ENCODE results near the gene F12. TPM values are rescaled to one million over a fixed set of nuclear protein-coding genes. Genes with fewer than 3 reads are reported as not detected.

The F12 gene
- total RNA-seq, 1 donor from 2014 or later: 0.85 TPM

DNA sequence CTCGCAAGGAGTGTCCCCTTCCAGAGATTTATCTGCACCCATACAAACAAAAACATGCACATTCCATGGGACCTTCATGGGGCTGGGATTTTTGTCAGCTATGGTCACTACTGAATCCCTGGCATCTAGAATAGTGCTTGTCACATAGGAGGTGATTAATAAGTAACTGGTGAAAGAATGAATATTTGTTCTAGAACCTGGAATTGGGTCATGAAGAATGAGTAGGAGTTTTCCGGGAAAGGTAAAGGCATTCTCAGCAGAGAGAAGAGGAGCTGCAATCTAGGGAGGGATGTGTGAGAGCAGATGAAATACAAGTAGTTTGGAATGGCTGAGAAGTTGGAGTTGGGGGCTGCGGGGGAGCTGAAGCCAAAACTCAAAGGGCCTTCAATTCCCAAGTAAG is 55.1 kb downstream of the F12 start:
- DNase-seq: no peak

DNA sequence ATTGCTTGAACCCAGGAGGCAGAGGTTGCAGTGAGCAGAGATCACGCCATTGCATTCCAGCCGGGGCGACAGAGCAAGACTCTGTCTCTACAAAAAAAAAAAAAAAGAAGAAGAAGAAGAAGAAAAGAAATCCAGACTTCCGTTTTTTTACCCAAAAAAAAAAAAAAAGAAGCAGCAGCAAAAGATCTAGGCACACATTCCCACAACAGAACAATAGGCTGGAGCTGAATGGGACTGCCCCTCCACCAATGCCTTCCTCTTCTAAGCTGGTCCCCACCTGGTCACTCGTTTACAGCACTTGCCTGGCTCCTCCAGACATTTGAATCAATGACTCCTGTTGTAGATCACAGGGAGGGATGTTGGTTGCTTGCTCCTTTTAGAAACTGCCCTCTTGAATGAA is 56.3 kb downstream of the F12 start:
- DNase-seq: no peak

Other genes starting within 250 kb of the F12 start
- 12.8 and 20.8 TPM in 2 replicates for gene RAB24, start 105.8 kb downstream of the F12 start, total RNA-seq
- 125 and 161 TPM in 2 replicates for gene PRELID1, start 105.8 kb downstream of the F12 start, total RNA-seq
- 20.9 and 38.5 TPM in 2 replicates for gene MXD3, start 97.7 kb downstream of the F12 start, total RNA-seq
- gene LMAN2, start 57.9 kb downstream of the F12 start, total RNA-seq: 407 and 457 TPM in 2 replicates
- gene RGS14, start 51.6 kb downstream of the F12 start, total RNA-seq: 4.4 and 9.9 TPM in 2 replicates
- gene SLC34A1, start 25.1 kb downstream of the F12 start, total RNA-seq: not detected in 2 replicates
- gene PFN3, start 8.9 kb downstream of the F12 start, total RNA-seq: not detected in 2 replicates
- 22.0 and 32.3 TPM in 2 replicates for gene GRK6, start 17.1 kb upstream of the F12 start, total RNA-seq
- gene PRR7, start 37.2 kb upstream of the F12 start, total RNA-seq: 4.5 and 4.8 TPM in 2 replicates
- 147 and 157 TPM in 2 replicates for gene DBN1, start 64.1 kb upstream of the F12 start, total RNA-seq
- gene PDLIM7, start 88.0 kb upstream of the F12 start, total RNA-seq: 38.3 and 73.0 TPM in 2 replicates
- 2.0 and 4.6 TPM in 2 replicates for gene DOK3, start 100.3 kb upstream of the F12 start, total RNA-seq
- gene DDX41, start 107.4 kb upstream of the F12 start, total RNA-seq: 68.2 and 98.8 TPM in 2 replicates
- gene FAM193B, start 145.0 kb upstream of the F12 start, total RNA-seq: 14.6 and 31.0 TPM in 2 replicates
- 174 and 176 TPM in 2 replicates for gene TMED9, start 182.6 kb upstream of the F12 start, total RNA-seq
- 31.0 and 35.6 TPM in 2 replicates for gene B4GALT7, start 190.6 kb upstream of the F12 start, total RNA-seq